ENCODE measurements around the gene KRT75.
A peak's percentile ranks its signal among the peaks of the same experiment; 100 is the strongest.

KRT75 gene

GRCh38 chr12:52480073-52480472 is 45.9 kb upstream of the KRT75 start:
- no peak overlapping the region for H3K4me3 ChIP-seq (ENCODE audit: low read depth, low read length)
- no peak overlapping the region for H3K27ac ChIP-seq (ENCODE audit: extremely low read depth, low read depth, low read length)
- H3K9me3 ChIP-seq (ENCODE audit: control insufficient read depth, insufficient read depth, low read depth, low read length): no peaks in the 10 kb centered on the region
- no peaks in the 10 kb centered on the region for H3K36me3 ChIP-seq (ENCODE audit: control insufficient read depth in 2 of 2, insufficient read depth in 1 of 2, low read length in 2 of 2)
- TF ChIP-seq OSR2 (tag by site-specific recombination; IDR thresholded peaks at IDR 0.05) (no peak), ZNF391 (tag by site-specific recombination; IDR thresholded peaks at IDR 0.05; ENCODE audit: borderline replicate concordance, low read depth) (no peak), ZNF148 (tag by site-specific recombination; IDR thresholded peaks at IDR 0.05; ENCODE audit: borderline replicate concordance) (no peak)
- CTCF ChIA-PET: interaction anchor here (1.7 kb wide), 1 partner anchor 14 kb away, joined by 5 read pairs; no protein-coding TSS in a partner anchor
- H3K4me1 ChIP-seq (ENCODE audit: control insufficient read depth, insufficient read depth, low read length): no peaks in the 10 kb centered on the region
- POLR2A ChIA-PET: no interaction called here

GRCh38 chr12:52477651-52478050 is 43.5 kb upstream of the KRT75 start:
- no peak overlapping the region for H3K27ac ChIP-seq (ENCODE audit: extremely low read depth, low read depth, low read length)
- no peaks in the 10 kb centered on the region for H3K36me3 ChIP-seq (ENCODE audit: control insufficient read depth in 2 of 2, insufficient read depth in 1 of 2, low read length in 2 of 2)
- ChIA-PET POLR2A (no interaction called here), CTCF (interaction anchor here (1.0 kb wide), 1 partner anchor 81 kb away, joined by 3 read pairs; no protein-coding TSS in a partner anchor)
- H3K4me3 ChIP-seq (ENCODE audit: low read depth, low read length): no peak overlapping the region
- H3K4me1 ChIP-seq (ENCODE audit: control insufficient read depth, insufficient read depth, low read length): no peaks in the 10 kb centered on the region
- no peaks in the 10 kb centered on the region for H3K9me3 ChIP-seq (ENCODE audit: control insufficient read depth, insufficient read depth, low read depth, low read length)
- TF ChIP-seq ZNF701 (tag by site-specific recombination; IDR thresholded peaks at IDR 0.05) (peak; percentile 92), ZNF280D (tag by site-specific recombination; IDR thresholded peaks at IDR 0.05) (no peak)

GRCh38 chr12:52474212-52474611 is 40.0 kb upstream of the KRT75 start:
- TF ChIP-seq ZNF792 (tag by site-specific recombination; IDR thresholded peaks at IDR 0.05): no peak
- no peak for TF ChIP-seq EGR2 (tag by site-specific recombination; IDR thresholded peaks at IDR 0.05; ENCODE audit: low read depth)
- no peak overlapping the region for H3K27ac ChIP-seq (ENCODE audit: extremely low read depth, low read depth, low read length)
- no peaks in the 10 kb centered on the region for H3K9me3 ChIP-seq (ENCODE audit: control insufficient read depth, insufficient read depth, low read depth, low read length)
- ChIA-PET CTCF (no interaction called here), POLR2A (no interaction called here)
- H3K36me3 ChIP-seq (ENCODE audit: control insufficient read depth in 2 of 2, insufficient read depth in 1 of 2, low read length in 2 of 2): no peaks in the 10 kb centered on the region
- H3K4me3 ChIP-seq (ENCODE audit: low read depth, low read length): no peak overlapping the region
- no peaks in the 10 kb centered on the region for H3K4me1 ChIP-seq (ENCODE audit: control insufficient read depth, insufficient read depth, low read length)

- TF ChIP-seq ZNF596 (tag by site-specific recombination; IDR thresholded peaks at IDR 0.05): no peak
- TF ChIP-seq SP2 (tag by site-specific recombination; IDR thresholded peaks at IDR 0.05): no peak
- TF ChIP-seq TRIM28 (IDR thresholded peaks at IDR 0.05; ENCODE audit: borderline replicate concordance, low read length): no peak
- ChIA-PET POLR2A (no interaction called here), CTCF (no interaction called here)
- no peak within 1 kb of the TSS for H3K4me3 ChIP-seq (ENCODE audit: low read depth, low read length)
- no peaks in the 10 kb centered on the region for H3K9me3 ChIP-seq (ENCODE audit: control insufficient read depth, insufficient read depth, low read depth, low read length)
- H3K27ac ChIP-seq (ENCODE audit: extremely low read depth, low read depth, low read length): no peak within 1 kb of the TSS
- no peaks in the 10 kb centered on the region for H3K4me1 ChIP-seq (ENCODE audit: control insufficient read depth, insufficient read depth, low read length)
- H3K36me3 ChIP-seq (ENCODE audit: control insufficient read depth in 2 of 2, insufficient read depth in 1 of 2, low read length in 2 of 2): no peaks in the 10 kb centered on the region
Measured at GRCh38 chr12:52473768-52474167, 39.6 kb upstream of the KRT75 start, which contains the start of gene KRT6C. TSS of gene KRT6C (minus strand) at chr12:52473805. CDS start at chr12:52473737, 68 bp downstream.

Data from HEK293 (cell line).